Mesenchymal stem cell (in vitro differentiated cells and primary cell): ENCODE results near the gene RHBDL1.
A peak's percentile ranks its signal among the peaks of the same experiment; 100 is the strongest.

Experiments used
- DNase-seq: peaks from one replicate; pipeline ENCODE4 v3.0.0-alpha.2; 2013
- H2AFZ ChIP-seq: one replicate; pipeline ENCODE4 v1.6.1; 2013; ENCODE audit warnings: low read depth, mild to moderate bottlenecking, control low read depth, inconsistent platforms, low read length, moderate library complexity
- H2AK5ac ChIP-seq: 2 replicates; pipeline ENCODE4 v1.6.1; 2013; ENCODE audit warnings: low read length, moderate library complexity, mild to moderate bottlenecking, inconsistent platforms; ENCODE audit not compliant: severe bottlenecking
- H2BK120ac ChIP-seq: one replicate; pipeline ENCODE4 v1.6.1; 2013; ENCODE audit warnings: low read depth, mild to moderate bottlenecking, inconsistent platforms, low read length, moderate library complexity
- H2BK12ac ChIP-seq, 2 experiments: one replicate each; pipeline ENCODE4 v1.6.1; 2013; ENCODE audit warnings: inconsistent platforms in 2 of 2, low read length in 2 of 2, mild to moderate bottlenecking in 2 of 2, moderate library complexity in 2 of 2, control low read depth in 1 of 2
- H2BK15ac ChIP-seq: one replicate; pipeline ENCODE4 v1.6.1; 2013; ENCODE audit warnings: mild to moderate bottlenecking, low read depth, inconsistent platforms; ENCODE audit not compliant: poor library complexity, severe bottlenecking
- H2BK5ac ChIP-seq: 2 replicates; pipeline ENCODE4 v1.6.1; 2013; ENCODE audit warnings: low read depth, mild to moderate bottlenecking, low read length, control low read depth, inconsistent platforms; ENCODE audit not compliant: poor library complexity, severe bottlenecking
- H3K14ac ChIP-seq, 2 experiments: one replicate each; pipeline ENCODE4 v1.6.1; 2013; ENCODE audit warnings: inconsistent platforms in 2 of 2, low read length in 2 of 2, control low read depth in 1 of 2, mild to moderate bottlenecking in 1 of 2, moderate library complexity in 1 of 2
- H3K18ac ChIP-seq, 2 experiments: one replicate each; pipeline ENCODE4 v1.6.1; 2013; ENCODE audit warnings: inconsistent platforms in 2 of 2, low read length in 2 of 2, control low read depth in 1 of 2, low read depth in 1 of 2, mild to moderate bottlenecking in 1 of 2
- H3K23ac ChIP-seq, 2 experiments: one replicate each; pipeline ENCODE4 v1.6.1; 2013; ENCODE audit warnings: inconsistent platforms in 2 of 2, low read length in 2 of 2, mild to moderate bottlenecking in 2 of 2, moderate library complexity in 2 of 2, control low read depth in 1 of 2
- H3K27ac ChIP-seq: 2 replicates; pipeline ENCODE4 v1.5.1; 2013; ENCODE audit warnings: mild to moderate bottlenecking, moderate library complexity, low read length, control low read depth, inconsistent platforms; ENCODE audit not compliant: poor library complexity, severe bottlenecking
- H3K27me3 ChIP-seq, 2 experiments: 2 replicates each; pipeline versions ENCODE4 v1.6.1 to v1.7.0; 2013; ENCODE audit warnings: low read length in 2 of 2, mild to moderate bottlenecking in 2 of 2, moderate library complexity in 2 of 2, control low read depth in 1 of 2, inconsistent platforms in 1 of 2; ENCODE audit not compliant: control insufficient read depth in 1 of 2, insufficient read depth in 1 of 2
- H3K36me3 ChIP-seq, 2 experiments: 2 replicates each; pipeline versions ENCODE4 v1.6.1 to v1.7.0; 2013; ENCODE audit warnings: low read length in 2 of 2, control low read depth in 1 of 2, inconsistent platforms in 1 of 2, low read depth in 1 of 2, mild to moderate bottlenecking in 1 of 2; ENCODE audit not compliant: insufficient read depth in 2 of 2, control insufficient read depth in 1 of 2
- H3K4ac ChIP-seq, 2 experiments: one replicate each; pipeline ENCODE4 v1.6.1; 2013; ENCODE audit warnings: inconsistent platforms in 2 of 2, low read length in 2 of 2, mild to moderate bottlenecking in 2 of 2, moderate library complexity in 2 of 2, control low read depth in 1 of 2, low read depth in 1 of 2
- H3K4me1 ChIP-seq: 2 replicates; pipeline ENCODE4 v1.6.1; 2013; ENCODE audit warnings: low read depth, low read length, control low read depth; ENCODE audit not compliant: control insufficient read depth, insufficient read depth
- H3K4me2 ChIP-seq: 2 replicates; pipeline ENCODE4 v1.6.1; 2013; ENCODE audit warnings: low read length, mild to moderate bottlenecking, inconsistent platforms; ENCODE audit not compliant: poor library complexity, severe bottlenecking
- H3K4me3 ChIP-seq, 2 experiments: 2 replicates each; pipeline versions ENCODE4 v1.5.1 to v1.7.0; 2013; ENCODE audit warnings: low read length in 2 of 2, mild to moderate bottlenecking in 2 of 2, control low read depth in 1 of 2, low read depth in 1 of 2; ENCODE audit not compliant: insufficient read depth in 1 of 2
- H3K79me1 ChIP-seq: replicated peaks from 2 replicates; pipeline ENCODE4 v1.6.1; 2013; ENCODE audit warnings: mild to moderate bottlenecking, control low read depth, low read length, inconsistent platforms; ENCODE audit not compliant: poor library complexity, severe bottlenecking
- H3K9ac ChIP-seq: 2 replicates; pipeline ENCODE4 v1.7.0; 2013; ENCODE audit warnings: mild to moderate bottlenecking, low read length, moderate library complexity
- H3K9me3 ChIP-seq: 2 replicates; pipeline ENCODE4 v1.7.0; 2013; ENCODE audit warnings: mild to moderate bottlenecking, low read length; ENCODE audit not compliant: control insufficient read depth
- H4K8ac ChIP-seq: one replicate; pipeline ENCODE4 v1.6.1; 2013; ENCODE audit warnings: inconsistent platforms, mild to moderate bottlenecking, low read length, moderate library complexity
- H4K91ac ChIP-seq: one replicate; pipeline ENCODE4 v1.6.1; 2013; ENCODE audit warnings: mild to moderate bottlenecking, low read length, inconsistent platforms
- WGBS: methylation state at CpG from one replicate; pipeline ENCODE4 v1.1.7; 2013; ENCODE audit warnings: mixed read lengths; 5-methylcytosine and 5-hydroxymethylcytosine counted together

Gene RHBDL1

GRCh38 chr16:662597-662996 lies 12.9 kb upstream of the RHBDL1 start:
- no peak overlapping the region for H3K4ac ChIP-seq
- no peaks in the 10 kb centered on the region for H3K9me3 ChIP-seq
- no peak overlapping the region for H4K91ac ChIP-seq
- no peak overlapping the region for H2BK5ac ChIP-seq
- H2AK5ac ChIP-seq, result no peak overlapping the region
- H3K79me1 ChIP-seq, result no peaks in the 10 kb centered on the region
- no peak overlapping the region for H3K4me3 ChIP-seq
- no peak overlapping the region for H2BK12ac ChIP-seq
- no peak overlapping the region for H2BK15ac ChIP-seq
- no peak overlapping the region for H2AFZ ChIP-seq
- no peak overlapping the region for H4K8ac ChIP-seq
- no peak overlapping the region for H2BK120ac ChIP-seq
- H3K9ac ChIP-seq, result no peak overlapping the region
- DNase-seq, result no peak
- peaks cover 21% of the 10 kb centered on the region for H3K4me1 ChIP-seq
- no peaks in the 10 kb centered on the region for H3K27me3 ChIP-seq
- H3K36me3 ChIP-seq, result peaks cover 3 to 52% of the 10 kb centered on the region in 2 experiments
- H3K18ac ChIP-seq, result no peak overlapping the region
- H3K14ac ChIP-seq, result no peak overlapping the region
- no peak overlapping the region for H3K27ac ChIP-seq
- H3K23ac ChIP-seq, result no peak overlapping the region
- H3K4me2 ChIP-seq, result no peak overlapping the region
- WGBS, result 95% methylated on average over 21 of the region's 21 CpGs

GRCh38 chr16:666572-666971 lies 8.9 kb upstream of the RHBDL1 start:
- Histone ChIP-seq H3K27me3 (no peaks in the 10 kb centered on the region), H4K8ac (no peak overlapping the region), H3K4me3 (no peak overlapping the region), H3K4ac (no peak overlapping the region), H2AK5ac (no peak overlapping the region), H3K79me1 (peaks cover 18% of the 10 kb centered on the region), H2AFZ (no peak overlapping the region), H3K23ac (no peak overlapping the region), H3K4me2 (no peak overlapping the region), H3K18ac (no peak overlapping the region), H3K14ac (no peak overlapping the region), H3K4me1 (peaks cover 16% of the 10 kb centered on the region), H2BK120ac (no peak overlapping the region), H2BK12ac (no peak overlapping the region), H4K91ac (no peak overlapping the region), H2BK5ac (no peak overlapping the region), H3K36me3 (peaks cover 25 to 54% of the 10 kb centered on the region in 2 experiments), H3K9me3 (no peaks in the 10 kb centered on the region), H3K9ac (peak overlapping the region; percentile 67), H2BK15ac (no peak overlapping the region), H3K27ac (no peak overlapping the region)
- WGBS, result 91% methylated on average over 13 of the region's 13 CpGs
- DNase-seq, result no peak

- peak overlapping the region in 1 of 2 experiments; percentile 86 for H3K4me3 ChIP-seq
- H2BK120ac ChIP-seq, result no peak overlapping the region
- no peak overlapping the region for H2BK5ac ChIP-seq
- 86% methylated on average over 21 of the region's 22 CpGs for WGBS
- peak overlapping the region; percentile 100 for H4K8ac ChIP-seq
- H3K18ac ChIP-seq, result peak overlapping the region; percentile 5 to 58
- no peaks in the 10 kb centered on the region for H3K9me3 ChIP-seq
- no peak overlapping the region for H2BK15ac ChIP-seq
- H3K36me3 ChIP-seq, result peaks cover 30 to 54% of the 10 kb centered on the region in 2 experiments
- no peak overlapping the region for H2AFZ ChIP-seq
- H3K4me2 ChIP-seq, result no peak overlapping the region
- no peak overlapping the region for H3K27ac ChIP-seq
- peak overlapping the region; percentile 18 for H2AK5ac ChIP-seq
- H4K91ac ChIP-seq, result peak overlapping the region; percentile 95
- H3K4me1 ChIP-seq, result peaks cover 16% of the 10 kb centered on the region
- H3K27me3 ChIP-seq, result no peaks in the 10 kb centered on the region
- H3K14ac ChIP-seq, result no peak overlapping the region
- no peak for DNase-seq
- H3K23ac ChIP-seq, result no peak overlapping the region
- H3K9ac ChIP-seq, result peak overlapping the region; percentile 67
- peak overlapping the region in 1 of 2 experiments; percentile 42 for H2BK12ac ChIP-seq
- peak overlapping the region; percentile 29 to 90 for H3K4ac ChIP-seq
- H3K79me1 ChIP-seq, result peaks cover 20% of the 10 kb centered on the region
Observed at GRCh38 chr16:667113-667779, 8.2 kb upstream of the RHBDL1 start.

- H3K18ac ChIP-seq, result peak within 1 kb of the TSS; percentile 84 to 94
- no peaks in the 10 kb centered on the region for H3K27me3 ChIP-seq
- H3K36me3 ChIP-seq, result peaks cover 37 to 55% of the 10 kb centered on the region in 2 experiments
- peak within 1 kb of the TSS; percentile 90 to 97 for H3K4ac ChIP-seq
- H3K4me3 ChIP-seq, result peak within 1 kb of the TSS; percentile 86 to 98
- H2BK5ac ChIP-seq, result no peak within 1 kb of the TSS
- H3K9me3 ChIP-seq, result no peaks in the 10 kb centered on the region
- H2BK120ac ChIP-seq, result peak within 1 kb of the TSS; percentile 62
- no peak within 1 kb of the TSS for H3K27ac ChIP-seq
- peak; percentile 88 for DNase-seq
- H3K14ac ChIP-seq, result peak within 1 kb of the TSS; percentile 78 to 89
- peak within 1 kb of the TSS; percentile 95 for H4K91ac ChIP-seq
- H2AFZ ChIP-seq, result peak within 1 kb of the TSS; percentile 18
- peak within 1 kb of the TSS; percentile 54 for H2BK15ac ChIP-seq
- H2AK5ac ChIP-seq, result peak within 1 kb of the TSS; percentile 18
- under 1% methylated on average over 68 of the region's 78 CpGs for WGBS
- peak within 1 kb of the TSS; percentile 84 for H3K4me2 ChIP-seq
- H3K4me1 ChIP-seq, result peaks cover 17% of the 10 kb centered on the region
- H3K9ac ChIP-seq, result peak within 1 kb of the TSS; percentile 91
- peak within 1 kb of the TSS in 1 of 2 experiments; percentile 42 for H2BK12ac ChIP-seq
- H3K79me1 ChIP-seq, result peaks cover 21% of the 10 kb centered on the region
- H3K23ac ChIP-seq, result peak within 1 kb of the TSS in 1 of 2 experiments; percentile 89
- H4K8ac ChIP-seq, result peak within 1 kb of the TSS; percentile 100
Observed at GRCh38 chr16:667780-668518, 7.5 kb upstream of the RHBDL1 start, which contains the start of gene RHOT2. Gene RHOT2 (plus strand): TSS chr16:668132. CDS start chr16:668200, 68 bp downstream.
